ENCODE results near the gene RFC4. TPM values are rescaled to one million over a fixed set of nuclear protein-coding genes. Genes with fewer than 3 reads are reported as not detected.
"Not testable (repeated sequence)": the region's sequence is repeated elsewhere in the genome, so short reads cannot be mapped to it uniquely, and the experiment has no call there.

The RFC4 gene
- total and polyA plus RNA-seq, 2 of the 13 experiments (the other 11 are each of a cell fraction or from before 2014, with no cell fraction given) = 18.5 to 103 TPM

DNA sequence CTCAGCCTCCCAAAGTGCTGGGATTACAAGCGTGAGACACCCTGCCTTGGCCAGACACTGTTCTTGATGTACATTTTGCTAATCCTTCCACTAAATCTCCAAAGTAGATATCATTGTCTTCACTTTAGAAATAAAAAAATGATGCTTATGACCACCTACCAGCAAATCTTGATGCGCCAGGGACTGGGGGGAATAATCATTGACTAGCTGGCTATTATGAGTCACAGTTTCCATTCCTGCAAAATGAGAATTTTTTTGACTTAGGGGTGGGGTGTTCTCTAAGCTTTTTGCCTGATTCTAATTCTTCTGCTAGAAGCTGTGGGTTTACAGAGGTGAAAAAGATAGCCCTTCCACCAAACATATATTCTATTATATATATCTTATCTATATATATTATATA, 17.1 kb upstream of the RFC4 start (continued):
- TF ChIP-seq, protein P1, sequence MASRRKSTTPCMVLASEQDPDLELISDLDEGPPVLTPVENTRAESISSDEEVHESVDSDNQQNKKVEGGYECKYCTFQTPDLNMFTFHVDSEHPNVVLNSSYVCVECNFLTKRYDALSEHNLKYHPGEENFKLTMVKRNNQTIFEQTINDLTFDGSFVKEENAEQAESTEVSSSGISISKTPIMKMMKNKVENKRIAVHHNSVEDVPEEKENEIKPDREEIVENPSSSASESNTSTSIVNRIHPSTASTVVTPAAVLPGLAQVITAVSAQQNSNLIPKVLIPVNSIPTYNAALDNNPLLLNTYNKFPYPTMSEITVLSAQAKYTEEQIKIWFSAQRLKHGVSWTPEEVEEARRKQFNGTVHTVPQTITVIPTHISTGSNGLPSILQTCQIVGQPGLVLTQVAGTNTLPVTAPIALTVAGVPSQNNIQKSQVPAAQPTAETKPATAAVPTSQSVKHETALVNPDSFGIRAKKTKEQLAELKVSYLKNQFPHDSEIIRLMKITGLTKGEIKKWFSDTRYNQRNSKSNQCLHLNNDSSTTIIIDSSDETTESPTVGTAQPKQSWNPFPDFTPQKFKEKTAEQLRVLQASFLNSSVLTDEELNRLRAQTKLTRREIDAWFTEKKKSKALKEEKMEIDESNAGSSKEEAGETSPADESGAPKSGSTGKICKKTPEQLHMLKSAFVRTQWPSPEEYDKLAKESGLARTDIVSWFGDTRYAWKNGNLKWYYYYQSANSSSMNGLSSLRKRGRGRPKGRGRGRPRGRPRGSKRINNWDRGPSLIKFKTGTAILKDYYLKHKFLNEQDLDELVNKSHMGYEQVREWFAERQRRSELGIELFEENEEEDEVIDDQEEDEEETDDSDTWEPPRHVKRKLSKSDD (CRISPR knock-in tag; IDR thresholded peaks at IDR 0.05; ENCODE audit: low read depth) = no peak
- TF ChIP-seq, protein P2, sequence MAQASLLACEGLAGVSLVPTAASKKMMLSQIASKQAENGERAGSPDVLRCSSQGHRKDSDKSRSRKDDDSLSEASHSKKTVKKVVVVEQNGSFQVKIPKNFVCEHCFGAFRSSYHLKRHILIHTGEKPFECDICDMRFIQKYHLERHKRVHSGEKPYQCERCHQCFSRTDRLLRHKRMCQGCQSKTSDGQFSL (CRISPR knock-in tag; IDR thresholded peaks at IDR 0.05) = no peak

DNA sequence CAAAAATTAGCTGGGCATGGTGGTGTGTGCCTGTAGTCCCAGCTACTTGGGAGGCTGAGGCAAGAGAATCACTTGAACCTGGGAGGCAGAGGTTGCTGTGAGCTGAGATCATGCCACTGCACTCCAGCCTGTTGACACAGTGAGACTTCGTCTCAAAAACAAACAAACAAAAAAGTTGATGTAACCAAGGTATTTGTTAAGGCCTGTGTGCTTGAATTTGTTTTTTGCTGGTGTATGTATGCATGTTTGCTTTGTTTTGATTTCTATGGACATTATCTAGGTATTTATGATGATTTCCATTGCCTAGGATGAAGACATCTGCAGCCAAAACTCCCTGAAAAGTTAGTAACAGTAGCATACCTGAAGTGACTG, 16.1 kb upstream of the RFC4 start:
- WGBS (ENCODE audit: low lambda C conversion rate) = 11% methylated on average over 1 of the region's 1 CpG
- H3K9ac ChIP-seq (ENCODE audit: insufficient read depth, low read depth, low read length); BruUV-seq (replicated peaks); H4K20me1 ChIP-seq (ENCODE audit: insufficient read depth, low read length); H3K9me3 ChIP-seq (ENCODE audit: low read length); FAIRE-seq; H3K4me3 ChIP-seq (replicated peaks in 1 of 3; ENCODE audit: insufficient read depth in 1 of 3, low read depth in 2 of 3, low read length in 3 of 3); CTCF ChIA-PET (ENCODE audit: low intra/inter-chr PET ratio, low total read pairs); H3K79me2 ChIP-seq (ENCODE audit: insufficient read depth, low read length); intact Hi-C loops (cut with micrococcal nuclease; ENCODE audit: unreplicated experiment); H3K36me3 ChIP-seq (replicated peaks in 1 of 2; ENCODE audit: control insufficient read depth in 1 of 2, insufficient read depth in 2 of 2, low read length in 2 of 2); H2AFZ ChIP-seq (ENCODE audit: low read length); ATAC-seq; DNase-seq (ENCODE audit: low spot score); H3K4me2 ChIP-seq (ENCODE audit: low read depth, low read length); H3K27ac ChIP-seq (ENCODE audit: extremely low read length, insufficient read depth, low read length); TF ChIP-seq FOXA1 (IDR thresholded peaks at IDR 0.05): not testable (repeated sequence)
- POLR2A ChIA-PET = interaction anchor here (1.3 to 1.8 kb wide), 2 partner anchors 16 to 39 kb away, joined by 4 to 7 read pairs; partner anchors contain the start of gene EIF4A2
- peaks cover 60% of the 10 kb centered on the region for H3K4me1 ChIP-seq (ENCODE audit: insufficient read depth, low read length)
- TF ChIP-seq ZNF460 (CRISPR knock-in tag; IDR thresholded peaks at IDR 0.05; ENCODE audit: borderline replicate concordance) (peak; percentile 83), FOXA3 (CRISPR knock-in tag; IDR thresholded peaks at IDR 0.05) (peak; percentile 67; the same call in 1 of the 2 replicates), SALL1 (CRISPR knock-in tag; IDR thresholded peaks at IDR 0.05) (0 out of 2 replicates have a peak, but pooled peaks have one; percentile 11), FOXA1 (CRISPR knock-in tag; IDR thresholded peaks at IDR 0.05) (0 out of 2 replicates have a peak, but pooled peaks have one; percentile 12)
- TF ChIP-seq, protein P3, sequence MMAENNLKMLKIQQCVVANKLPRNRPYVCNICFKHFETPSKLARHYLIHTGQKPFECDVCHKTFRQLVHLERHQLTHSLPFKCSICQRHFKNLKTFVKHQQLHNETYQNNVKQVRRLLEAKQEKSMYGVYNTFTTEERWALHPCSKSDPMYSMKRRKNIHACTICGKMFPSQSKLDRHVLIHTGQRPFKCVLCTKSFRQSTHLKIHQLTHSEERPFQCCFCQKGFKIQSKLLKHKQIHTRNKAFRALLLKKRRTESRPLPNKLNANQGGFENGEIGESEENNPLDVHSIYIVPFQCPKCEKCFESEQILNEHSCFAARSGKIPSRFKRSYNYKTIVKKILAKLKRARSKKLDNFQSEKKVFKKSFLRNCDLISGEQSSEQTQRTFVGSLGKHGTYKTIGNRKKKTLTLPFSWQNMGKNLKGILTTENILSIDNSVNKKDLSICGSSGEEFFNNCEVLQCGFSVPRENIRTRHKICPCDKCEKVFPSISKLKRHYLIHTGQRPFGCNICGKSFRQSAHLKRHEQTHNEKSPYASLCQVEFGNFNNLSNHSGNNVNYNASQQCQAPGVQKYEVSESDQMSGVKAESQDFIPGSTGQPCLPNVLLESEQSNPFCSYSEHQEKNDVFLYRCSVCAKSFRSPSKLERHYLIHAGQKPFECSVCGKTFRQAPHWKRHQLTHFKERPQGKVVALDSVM (CRISPR knock-in tag; IDR thresholded peaks at IDR 0.05) = peak; percentile 32; the same call in 1 of the 2 replicates
- TF ChIP-seq, protein P4, sequence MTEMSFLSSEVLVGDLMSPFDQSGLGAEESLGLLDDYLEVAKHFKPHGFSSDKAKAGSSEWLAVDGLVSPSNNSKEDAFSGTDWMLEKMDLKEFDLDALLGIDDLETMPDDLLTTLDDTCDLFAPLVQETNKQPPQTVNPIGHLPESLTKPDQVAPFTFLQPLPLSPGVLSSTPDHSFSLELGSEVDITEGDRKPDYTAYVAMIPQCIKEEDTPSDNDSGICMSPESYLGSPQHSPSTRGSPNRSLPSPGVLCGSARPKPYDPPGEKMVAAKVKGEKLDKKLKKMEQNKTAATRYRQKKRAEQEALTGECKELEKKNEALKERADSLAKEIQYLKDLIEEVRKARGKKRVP (CRISPR knock-in tag; IDR thresholded peaks at IDR 0.05) = peak in 1 of 2 experiments; percentile 58; a peak in 2 of 4 replicates
- in situ Hi-C loops (cut with HindIII; ENCODE audit: extremely low pct_ligation_motif_present, low pct_unique_long_range_greater_than_20kb) = loop anchor here (25.0 kb wide), 2 partner anchors 560 to 835 kb away; no protein-coding TSS in a partner anchor
- H3K27me3 ChIP-seq (ENCODE audit: control insufficient read depth in 1 of 2, insufficient read depth in 2 of 2, low read length in 2 of 2) = peaks cover 0 to 23% of the 10 kb centered on the region in 2 experiments

Data from HepG2 (cell line).